Activated T-helper 1 cell treated with anti-CD3 and anti-CD28 coated beads, Interleukin-12 subunit alpha, Interleukin-12 subunit beta, Interleukin-2, Interleukin-4 antibody, amounts not matched to agents 30 ng/mL and 10 ng/mL and 1 ng/mL, durations not matched to agents 14 hours and 24 hours and 36 hours (primary cell): Measurements from ENCODE around the gene HPS3. TPM values are rescaled to one million over a fixed set of nuclear protein-coding genes. Genes with fewer than 3 reads are reported as not detected.
"Not testable (repeated sequence)": the region's sequence is repeated elsewhere in the genome, so short reads cannot be mapped to it uniquely, and the experiment has no call there.

ENCODE experiments used
- DNase-seq: peaks from one replicate; pipeline ENCODE4 v3.0.0; 2021; ENCODE audit warnings: low spot score
- H3K27ac Mint-ChIP-seq: one replicate; pipeline ENCODE4 v1.8.0; 2021; ENCODE audit warnings: mild to moderate bottlenecking, mixed read lengths
- H3K27me3 Mint-ChIP-seq: one replicate; pipeline ENCODE4 v1.8.0; 2022; ENCODE audit warnings: mild to moderate bottlenecking, moderate library complexity, mixed read lengths; ENCODE audit not compliant: insufficient read depth
- H3K36me3 Mint-ChIP-seq: one replicate; pipeline ENCODE4 v1.8.0; 2021; ENCODE audit warnings: low read depth, mixed read lengths
- H3K4me1 Mint-ChIP-seq: one replicate; pipeline ENCODE4 v1.8.0; 2021; ENCODE audit warnings: low read depth, mixed read lengths
- H3K4me3 Mint-ChIP-seq: one replicate; pipeline ENCODE4 v1.8.0; 2021; ENCODE audit warnings: mild to moderate bottlenecking, moderate library complexity, mixed read lengths
- H3K9me3 Mint-ChIP-seq: one replicate; pipeline ENCODE4 v1.8.0; 2021; ENCODE audit warnings: mixed read lengths
- intact Hi-C: fragments of 100-400 bp; cut with micrococcal nuclease; formaldehyde crosslinking; loops from one replicate; pipeline ENCODE4 v1.15.1; 2024
- total RNA-seq: library from RNA; stranded (reverse); gene quantifications from 2 replicates; pipeline ENCODE4 v1.2.3, GENCODE V29; 2022

Gene HPS3
- total RNA-seq, 1 donor from 2014 or later = 15.8 TPM

DNA sequence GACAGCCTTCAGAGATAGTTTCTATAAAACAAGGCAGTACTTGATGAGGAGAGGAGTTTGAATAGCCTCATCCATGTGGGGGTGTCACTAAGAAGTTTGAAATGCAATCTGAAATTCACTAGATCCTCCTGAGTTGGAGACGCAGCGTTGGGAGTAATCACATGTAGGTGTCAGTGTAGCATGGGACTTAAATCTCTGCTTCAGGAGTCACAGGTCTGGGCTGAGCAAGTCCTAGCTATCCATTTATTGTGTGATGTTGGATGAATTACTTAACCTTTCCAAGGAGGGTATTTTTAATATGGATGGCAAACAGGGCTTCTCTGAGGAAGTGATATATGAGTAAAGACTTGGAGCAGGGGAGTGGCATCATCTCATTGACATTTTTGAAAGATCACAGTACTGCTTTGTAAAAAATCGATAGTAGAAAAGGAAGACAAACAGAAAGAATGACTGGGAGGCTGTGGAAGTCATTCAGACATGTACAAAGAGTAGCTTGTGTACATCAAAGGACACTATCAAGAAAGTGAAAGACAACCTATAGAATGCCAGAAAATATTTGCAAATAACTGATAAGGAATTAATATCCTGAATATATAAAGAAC, 75.1 kb downstream of the HPS3 start:
- no peak for DNase-seq
- H3K27me3 Mint-ChIP-seq = peaks cover 51% of the 10 kb centered on the region
- H3K9me3 Mint-ChIP-seq = no peaks in the 10 kb centered on the region
- intact Hi-C loops = loop anchor here (5.0 kb wide), 1 partner anchor 68 kb away; no protein-coding TSS in a partner anchor
- H3K27ac Mint-ChIP-seq = no peak overlapping the region
- H3K4me1 Mint-ChIP-seq = peaks cover 20% of the 10 kb centered on the region
- H3K36me3 Mint-ChIP-seq = peaks cover 1% of the 10 kb centered on the region
- no peak overlapping the region for H3K4me3 Mint-ChIP-seq

GRCh38 chr3:149207475-149207874, 78.0 kb downstream of the HPS3 start:
- no peak overlapping the region for H3K4me3 Mint-ChIP-seq
- peaks cover 1% of the 10 kb centered on the region for H3K36me3 Mint-ChIP-seq
- intact Hi-C loops = no loop called here
- H3K27me3 Mint-ChIP-seq = peaks cover 55% of the 10 kb centered on the region
- DNase-seq = no peak
- H3K27ac Mint-ChIP-seq = no peak overlapping the region
- H3K9me3 Mint-ChIP-seq = no peaks in the 10 kb centered on the region
- peaks cover 15% of the 10 kb centered on the region for H3K4me1 Mint-ChIP-seq

GRCh38 chr3:149209431-149209830, 80.0 kb downstream of the HPS3 start:
- H3K9me3 Mint-ChIP-seq = no peaks in the 10 kb centered on the region
- peaks cover 56% of the 10 kb centered on the region for H3K27me3 Mint-ChIP-seq
- no peaks in the 10 kb centered on the region for H3K36me3 Mint-ChIP-seq
- no peak overlapping the region for H3K27ac Mint-ChIP-seq
- no peak overlapping the region for H3K4me3 Mint-ChIP-seq
- H3K4me1 Mint-ChIP-seq = peaks cover 5% of the 10 kb centered on the region
- no peak for DNase-seq
- intact Hi-C loops = loop anchor here (2.0 kb wide), 1 partner anchor 15 kb away; no protein-coding TSS in a partner anchor

DNA sequence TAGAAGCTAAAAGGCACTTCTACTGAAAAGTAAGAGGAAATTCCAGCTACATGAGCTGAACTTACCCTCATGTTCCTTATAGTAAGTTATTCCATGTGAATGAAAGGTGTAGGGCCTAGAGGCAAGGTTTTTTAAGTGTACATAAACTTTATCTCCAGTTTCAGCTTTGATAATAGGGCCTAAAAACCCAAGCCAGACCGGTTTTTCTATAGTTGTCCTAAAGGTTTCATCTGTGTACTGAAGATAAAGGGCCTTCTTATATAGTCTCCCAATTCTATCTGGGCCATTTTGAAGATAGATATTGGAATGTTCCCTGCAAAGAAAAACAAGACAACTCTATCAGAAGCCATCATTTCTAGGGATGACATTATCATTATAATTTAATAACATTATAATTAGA, 82.9 kb downstream of the HPS3 start:
- no peaks in the 10 kb centered on the region for H3K4me1 Mint-ChIP-seq
- no peaks in the 10 kb centered on the region for H3K36me3 Mint-ChIP-seq
- H3K27ac Mint-ChIP-seq = no peak overlapping the region
- intact Hi-C loops = no loop called here
- DNase-seq = no peak
- no peak overlapping the region for H3K4me3 Mint-ChIP-seq
- H3K27me3 Mint-ChIP-seq = peaks cover 42% of the 10 kb centered on the region
- no peaks in the 10 kb centered on the region for H3K9me3 Mint-ChIP-seq

DNA sequence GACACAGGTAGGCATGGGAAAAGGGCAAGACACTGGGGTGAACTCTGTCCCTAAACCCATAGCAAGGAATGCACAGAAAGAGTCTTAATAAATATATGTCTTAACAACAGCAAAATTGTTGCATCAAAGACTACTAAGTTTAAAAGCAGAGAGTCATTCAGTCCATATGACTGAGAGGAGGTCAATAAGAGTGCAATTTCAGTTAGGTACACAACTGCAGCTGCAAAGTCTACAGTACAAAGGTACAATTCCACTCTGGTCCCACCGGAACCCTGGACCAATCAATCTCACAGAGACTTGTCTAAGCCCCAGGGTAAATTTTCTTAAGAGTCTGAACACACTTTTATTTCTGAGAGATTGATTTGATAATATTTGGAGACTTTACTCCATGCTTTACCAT, 85.3 kb downstream of the HPS3 start:
- Mint-ChIP-seq H3K36me3 (no peaks in the 10 kb centered on the region), H3K27me3 (peaks cover 24% of the 10 kb centered on the region), H3K4me3 (no peak overlapping the region), H3K9me3 (no peaks in the 10 kb centered on the region), H3K4me1 (no peaks in the 10 kb centered on the region), H3K27ac (no peak overlapping the region)
- no peak for DNase-seq
- intact Hi-C loops = no loop called here

DNA sequence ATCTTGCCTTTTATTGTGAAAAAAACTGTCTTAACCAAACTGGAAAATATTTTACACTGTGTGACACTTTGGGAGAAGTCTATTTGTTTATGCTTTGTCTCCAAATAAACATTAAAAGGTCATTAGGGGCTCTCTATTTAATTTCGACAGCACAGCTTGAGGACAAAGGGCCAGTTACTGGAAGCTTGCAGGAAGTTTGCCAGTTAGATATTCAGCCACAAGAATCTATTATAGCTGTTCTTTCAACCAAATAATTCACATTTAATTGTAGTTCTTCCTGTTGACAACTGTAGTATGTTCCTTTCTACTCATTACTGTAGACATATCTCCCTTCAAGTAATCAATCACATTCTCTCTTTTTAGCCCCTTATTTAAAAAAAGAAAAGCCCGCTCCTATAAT, 86.1 kb downstream of the HPS3 start:
- Mint-ChIP-seq H3K27ac (no peak overlapping the region), H3K9me3 (no peaks in the 10 kb centered on the region), H3K36me3 (no peaks in the 10 kb centered on the region), H3K27me3 (peaks cover 16% of the 10 kb centered on the region), H3K4me3 (no peak overlapping the region), H3K4me1 (no peaks in the 10 kb centered on the region)
- DNase-seq = no peak
- intact Hi-C loops = no loop called here

- Mint-ChIP-seq H3K9me3 (no peaks in the 10 kb centered on the region), H3K4me1 (no peaks in the 10 kb centered on the region), H3K4me3 (no peak overlapping the region), H3K36me3 (no peaks in the 10 kb centered on the region), H3K27me3 (peaks cover 14% of the 10 kb centered on the region), H3K27ac (no peak overlapping the region)
- intact Hi-C loops = no loop called here
- DNase-seq = no peak
Measured at GRCh38 chr3:149216193-149216869, 86.9 kb downstream of the HPS3 start.

- no peaks in the 10 kb centered on the region for H3K4me1 Mint-ChIP-seq
Measured at GRCh38 chr3:149217347-149217746, 87.9 kb downstream of the HPS3 start.

DNA sequence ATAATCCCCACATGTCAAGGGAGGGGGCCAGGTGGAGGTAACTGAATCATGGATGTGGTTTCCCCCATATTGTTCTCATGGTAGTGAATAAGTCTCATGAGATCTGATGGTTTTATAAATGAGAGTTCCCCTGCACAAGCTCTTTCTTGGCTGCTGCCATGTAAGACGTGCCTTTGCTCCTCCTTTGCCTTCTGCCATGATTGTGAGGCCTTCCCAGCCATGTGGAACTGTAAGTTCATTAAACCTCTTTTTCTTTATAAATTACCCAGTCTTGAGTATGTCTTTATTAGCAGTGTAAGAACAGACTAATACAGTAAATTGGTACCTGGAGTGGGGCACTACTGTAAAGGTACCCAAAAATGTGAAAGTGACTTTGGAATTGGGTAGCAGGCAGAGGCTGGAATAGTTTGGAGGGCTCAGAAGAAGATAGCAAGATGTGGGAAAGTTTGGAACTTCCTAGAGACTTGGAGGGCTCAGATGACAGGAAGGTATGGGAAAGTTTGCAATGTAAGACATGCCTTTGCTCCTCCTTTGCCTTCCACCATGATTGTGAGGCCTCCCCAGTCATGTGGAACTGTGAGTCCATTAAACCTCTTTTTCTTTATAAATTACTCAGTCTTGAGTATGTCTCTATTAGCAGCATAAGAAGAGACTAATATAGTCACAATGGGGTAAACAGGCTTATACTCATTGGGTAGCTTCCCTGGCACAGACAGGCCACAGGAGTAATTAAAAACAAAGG, 90.1 kb downstream of the HPS3 start:
- H3K27me3 Mint-ChIP-seq, H3K4me3 Mint-ChIP-seq, DNase-seq, H3K27ac Mint-ChIP-seq, H3K36me3 Mint-ChIP-seq, intact Hi-C loops, H3K9me3 Mint-ChIP-seq: not testable (repeated sequence)
- H3K4me1 Mint-ChIP-seq = peaks cover 15% of the 10 kb centered on the region

More at GRCh38 chr3:149217347-149217746, 87.9 kb downstream of the HPS3 start:
- Mint-ChIP-seq H3K4me3 (no peak overlapping the region), H3K27ac (no peak overlapping the region), H3K27me3 (peaks cover 12% of the 10 kb centered on the region), H3K9me3 (no peaks in the 10 kb centered on the region), H3K36me3 (no peaks in the 10 kb centered on the region)
- intact Hi-C loops = no loop called here
- DNase-seq = no peak

DNA sequence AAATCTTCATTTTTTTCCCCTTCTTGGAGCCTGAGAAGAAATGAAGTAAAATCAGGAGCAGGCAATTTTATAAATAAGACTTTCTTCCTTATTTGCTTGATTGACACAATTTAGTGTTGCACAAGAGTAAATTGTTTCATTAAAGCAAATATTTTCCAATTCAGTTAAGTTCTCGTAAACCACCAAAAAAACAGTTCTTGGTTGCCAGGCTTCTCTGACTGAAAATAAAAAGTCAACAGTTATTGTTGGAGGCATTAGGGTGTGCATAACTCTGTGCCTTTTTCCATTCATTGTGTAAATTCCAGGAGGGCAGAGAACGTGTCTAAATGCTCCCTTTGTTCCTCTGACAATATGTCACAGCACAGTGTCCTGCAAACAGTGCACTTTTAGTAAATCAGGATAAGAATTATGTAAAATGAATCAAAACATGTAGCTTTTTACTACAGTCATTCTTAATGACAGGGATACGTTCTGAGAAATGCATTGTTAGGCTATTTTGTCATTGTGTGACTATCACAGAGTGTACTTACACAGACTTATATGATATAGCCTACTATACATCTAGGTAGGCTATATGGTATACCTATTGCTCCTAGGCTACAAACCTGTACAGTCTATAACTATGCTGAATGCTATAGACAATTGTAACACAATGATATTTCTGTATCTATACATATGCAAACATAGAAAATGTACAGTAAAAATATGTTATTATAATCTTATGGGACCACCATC, 92.5 kb downstream of the HPS3 start, which contains the start of gene CP:
Gene CP (minus strand): TSS at position 47 of the 735 bp plus-strand sequence. CDS start 37 bp downstream, at position 10.
- no peaks in the 10 kb centered on the region for H3K9me3 Mint-ChIP-seq
- intact Hi-C loops = no loop called here
- DNase-seq = no peak
- no peak within 1 kb of the TSS for H3K27ac Mint-ChIP-seq
- peaks cover 5% of the 10 kb centered on the region for H3K27me3 Mint-ChIP-seq
- H3K4me1 Mint-ChIP-seq = peaks cover 30% of the 10 kb centered on the region
- H3K4me3 Mint-ChIP-seq = no peak within 1 kb of the TSS
- H3K36me3 Mint-ChIP-seq = no peaks in the 10 kb centered on the region
